Lung (tissue), 12 donors: Measurements from ENCODE around the gene ARHGAP15. TPM values are rescaled to one million over a fixed set of nuclear protein-coding genes. Genes with fewer than 3 reads are reported as not detected.

Source experiments
- ATAC-seq: fragments of 200-7000 bp; cut with Tn5 transposase; one replicate; pipeline ENCODE4 v1.9.1; 2020; ENCODE audit warnings: moderate number of reproducible peaks; ENCODE audit not compliant: insufficient read depth, low FRiP score
- DNase-seq, 3 donors: peaks; one replicate each; pipeline ENCODE4 v3.0.0-alpha.2; 2013 to 2017
- H3K27ac ChIP-seq, 2 donors: one replicate each; pipeline ENCODE4 v1.5.1; 2013; ENCODE audit warnings: mild to moderate bottlenecking in 2 of 2, moderate library complexity in 2 of 2, control low read depth in 1 of 2, inconsistent platforms in 1 of 2, low read depth in 1 of 2, low read length in 1 of 2
- H3K27me3 ChIP-seq, 3 donors: one replicate each; pipeline ENCODE4 v1.5.1; 2013; ENCODE audit warnings: low read length in 2 of 3; ENCODE audit not compliant: control insufficient read depth in 3 of 3, insufficient read depth in 3 of 3
- H3K36me3 ChIP-seq, 4 donors: one replicate each; pipeline ENCODE4 v1.5.1; 2013; ENCODE audit warnings: low read length in 4 of 4, mild to moderate bottlenecking in 1 of 4, moderate library complexity in 1 of 4; ENCODE audit not compliant: control insufficient read depth in 4 of 4, insufficient read depth in 4 of 4
- H3K4me1 ChIP-seq, 5 donors: one replicate each; pipeline ENCODE4 v1.5.1; 2013; ENCODE audit warnings: low read length in 5 of 5, mild to moderate bottlenecking in 2 of 5, moderate library complexity in 1 of 5; ENCODE audit not compliant: control insufficient read depth in 5 of 5, insufficient read depth in 5 of 5
- H3K4me3 ChIP-seq: one replicate; pipeline ENCODE4 v1.5.1; 2013; ENCODE audit warnings: mild to moderate bottlenecking, control low read depth, moderate library complexity
- H3K9ac ChIP-seq, 2 donors: one replicate each; pipeline ENCODE4 v1.5.1; 2013; ENCODE audit warnings: low read length in 2 of 2, control low read depth in 1 of 2; ENCODE audit not compliant: insufficient read depth in 1 of 2
- H3K9me3 ChIP-seq, 4 donors: one replicate each; pipeline ENCODE4 v1.5.1; 2013; ENCODE audit warnings: low read length in 3 of 4, mild to moderate bottlenecking in 1 of 4, moderate library complexity in 1 of 4; ENCODE audit not compliant: control insufficient read depth in 4 of 4, insufficient read depth in 3 of 4
- WGBS, 2 donors: extraction: QIAGEN DNeasy Blood & Tissue Kit; methylation state at CpG; one replicate each; pipeline ENCODE4 v1.1.7; 2013; 5-methylcytosine and 5-hydroxymethylcytosine counted together
- polyA plus RNA-seq, 2 donors: library from polyadenylated mRNA; stranded (reverse); fragments of 200-250 nt; gene quantifications; one replicate each; pipeline ENCODE4 v1.2.1, GENCODE V29; 2013
- total RNA-seq, 2 donors: library from RNA; depleted of rRNA in 1 of 2; stranded (reverse); fragments of >200 nt in 1 of 2; gene quantifications; one replicate each; pipeline ENCODE4 v1.2.1, GENCODE V29; 2014 to 2021
- TF ChIP-seq, protein P1 (sequence below): IDR thresholded peaks from 2 replicates; pipeline ENCODE4 v1.5.1; 2012; ENCODE audit warnings: mild to moderate bottlenecking; ENCODE audit errors: control extremely low read depth, extremely low read depth
- donor health status: control.
- donor health status: control.
- donor health status: Bipolar disorder and iron deficiency.
- donor health status: healthy.
- donor health status: DM: yes; HTN: yes; CAD: no.

Gene ARHGAP15
- total and polyA plus RNA-seq, 4 donors = 5.9 to 74.3 (median 13.2) TPM

- DNase-seq (no peak), ATAC-seq (no peak)
- Histone ChIP-seq H3K27ac (no peak overlapping the region), H3K4me1 (peaks cover 0 to 11% (median 0%) of the 10 kb centered on the region in 5 donors), H3K4me3 (no peak overlapping the region), H3K36me3 (peaks cover 0 to 6% (median 0%) of the 10 kb centered on the region in 4 donors), H3K27me3 (no peaks in the 10 kb centered on the region), H3K9me3 (peaks cover 0 to 2% (median 0%) of the 10 kb centered on the region in 4 donors), H3K9ac (no peak overlapping the region)
- 93 to 96% methylated on average over 2 of the region's 2 CpGs for WGBS, 2 donors
- TF ChIP-seq, protein P1, sequence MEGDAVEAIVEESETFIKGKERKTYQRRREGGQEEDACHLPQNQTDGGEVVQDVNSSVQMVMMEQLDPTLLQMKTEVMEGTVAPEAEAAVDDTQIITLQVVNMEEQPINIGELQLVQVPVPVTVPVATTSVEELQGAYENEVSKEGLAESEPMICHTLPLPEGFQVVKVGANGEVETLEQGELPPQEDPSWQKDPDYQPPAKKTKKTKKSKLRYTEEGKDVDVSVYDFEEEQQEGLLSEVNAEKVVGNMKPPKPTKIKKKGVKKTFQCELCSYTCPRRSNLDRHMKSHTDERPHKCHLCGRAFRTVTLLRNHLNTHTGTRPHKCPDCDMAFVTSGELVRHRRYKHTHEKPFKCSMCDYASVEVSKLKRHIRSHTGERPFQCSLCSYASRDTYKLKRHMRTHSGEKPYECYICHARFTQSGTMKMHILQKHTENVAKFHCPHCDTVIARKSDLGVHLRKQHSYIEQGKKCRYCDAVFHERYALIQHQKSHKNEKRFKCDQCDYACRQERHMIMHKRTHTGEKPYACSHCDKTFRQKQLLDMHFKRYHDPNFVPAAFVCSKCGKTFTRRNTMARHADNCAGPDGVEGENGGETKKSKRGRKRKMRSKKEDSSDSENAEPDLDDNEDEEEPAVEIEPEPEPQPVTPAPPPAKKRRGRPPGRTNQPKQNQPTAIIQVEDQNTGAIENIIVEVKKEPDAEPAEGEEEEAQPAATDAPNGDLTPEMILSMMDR = no peak
Measured at GRCh38 chr2:143635936-143636335, 506.7 kb downstream of the ARHGAP15 start.

DNA sequence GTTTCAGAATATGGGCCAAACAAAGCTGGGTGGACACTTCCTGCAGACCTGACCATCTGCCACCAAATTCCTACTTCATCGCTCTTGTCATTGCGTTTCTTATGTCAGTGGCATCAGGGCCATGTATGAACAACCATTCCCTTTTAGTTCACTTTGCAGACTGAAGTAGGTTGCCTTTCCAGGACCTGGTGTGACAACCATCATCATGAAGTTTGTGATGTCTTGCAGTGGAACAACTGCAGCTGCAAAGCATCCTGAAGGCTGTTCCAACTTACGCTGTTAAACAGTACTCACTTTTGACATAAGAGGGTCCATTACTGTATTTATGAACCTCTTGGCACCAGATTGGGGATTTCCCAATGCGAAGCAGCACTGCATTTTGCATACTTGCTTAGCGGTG lies 511.6 kb downstream of the ARHGAP15 start:
- H3K4me3 ChIP-seq = no peak overlapping the region
- H3K9me3 ChIP-seq = peaks cover 0 to 2% (median 0%) of the 10 kb centered on the region in 4 donors
- peaks cover 0 to 19% (median under 1%) of the 10 kb centered on the region in 5 donors for H3K4me1 ChIP-seq
- no peak for ATAC-seq
- H3K9ac ChIP-seq = no peak overlapping the region
- peaks cover 0 to 6% (median under 1%) of the 10 kb centered on the region in 4 donors for H3K36me3 ChIP-seq
- DNase-seq = peak; percentile 51 to 87 (median 71)
- TF ChIP-seq, protein P1 = no peak
- no peaks in the 10 kb centered on the region for H3K27me3 ChIP-seq
- no peak overlapping the region for H3K27ac ChIP-seq
- 68 to 81% methylated on average over 5 of the region's 5 CpGs for WGBS, 2 donors

- peak; percentile 33 to 72 (median 57) for DNase-seq
- TF ChIP-seq, protein P1 = no peak
- Histone ChIP-seq H3K4me1 (peaks cover 0 to 19% (median 7%) of the 10 kb centered on the region in 5 donors), H3K4me3 (no peak overlapping the region), H3K27me3 (no peaks in the 10 kb centered on the region), H3K9me3 (no peaks in the 10 kb centered on the region), H3K9ac (peak overlapping the region in 1 of 2 donors; percentile 51), H3K27ac (no peak overlapping the region), H3K36me3 (peaks cover 0 to 2% (median 0%) of the 10 kb centered on the region in 4 donors)
- WGBS, 2 donors = 83 to 91% methylated on average over 5 of the region's 5 CpGs
- ATAC-seq = no peak
Measured at GRCh38 chr2:143645921-143646645, 516.9 kb downstream of the ARHGAP15 start.
